H1 (cell line): ENCODE data around the gene DRC3. TPM values are rescaled to one million over a fixed set of nuclear protein-coding genes. Genes with fewer than 3 reads are reported as not detected.

Experiments used
- CTCF ChIA-PET: fragments of 300-600 bp; sonication (Branson Sonifier 250); formaldehyde crosslinking; loops from one replicate; lab custom pipeline; 2021; ENCODE audit not compliant: partially characterized antibody; lab: Charles Lee
- POLR2A ChIA-PET: fragments of 300-600 bp; sonication (Branson Sonifier 250); formaldehyde crosslinking; loops from one replicate; lab custom pipeline; 2021; ENCODE audit warnings: inconsistent platforms; ENCODE audit not compliant: partially characterized antibody; lab: Charles Lee
- DNase-seq, 2 experiments: peaks; one replicate each; pipeline versions ENCODE4 v3.0.0 to v3.0.0-alpha.2; 2010 to 2022; ENCODE audit warnings: low spot score in 2 of 2, low read depth in 1 of 2, mixed read lengths in 1 of 2
- FAIRE-seq: peaks from 2 replicates; lab custom pipeline; 2011; peaks lifted over from hg19 to GRCh38; lab: Jason Lieb, UNC
- H2AFZ ChIP-seq: 2 replicates; pipeline ENCODE4 v1.8.1; 2012; ENCODE audit warnings: low read length, inconsistent platforms
- H2AK5ac ChIP-seq: 2 replicates; pipeline ENCODE4 v1.6.1; 2013; ENCODE audit warnings: low read depth, low read length
- H2BK120ac ChIP-seq: replicated peaks from 2 replicates; pipeline ENCODE3; 2013; ENCODE audit warnings: low read depth, low read length, inconsistent platforms
- H2BK12ac ChIP-seq: 2 replicates; pipeline ENCODE4 v1.6.1; 2013; ENCODE audit warnings: low read depth, low read length
- H2BK15ac ChIP-seq: 2 replicates; pipeline ENCODE4 v1.6.1; 2013; ENCODE audit warnings: low read length
- H2BK20ac ChIP-seq: 2 replicates; pipeline ENCODE4 v1.6.1; 2013; ENCODE audit warnings: low read length
- H2BK5ac ChIP-seq: 2 replicates; pipeline ENCODE4 v1.6.1; 2013; ENCODE audit warnings: low read depth, low read length
- H3K14ac ChIP-seq: 2 replicates; pipeline ENCODE4 v1.6.1; 2013; ENCODE audit warnings: inconsistent platforms; ENCODE audit not compliant: insufficient read length
- H3K18ac ChIP-seq: 2 replicates; pipeline ENCODE4 v1.6.1; 2013; ENCODE audit warnings: low read length; ENCODE audit errors: extremely low read depth
- H3K23ac ChIP-seq: 2 replicates; pipeline ENCODE4 v1.6.1; 2013; ENCODE audit warnings: inconsistent platforms; ENCODE audit not compliant: insufficient read length
- H3K23me2 ChIP-seq: 2 replicates; pipeline ENCODE4 v1.6.1; 2013; ENCODE audit warnings: low read depth, low read length
- H3K27ac ChIP-seq: 2 replicates; pipeline ENCODE4 v1.6.1; 2011; ENCODE audit warnings: low read depth, low read length, inconsistent platforms
- H3K27me3 ChIP-seq, 4 experiments: replicated peaks in 1 of 4; 1 replicate in 1 of 4; 2 replicates in 3 of 4; pipeline versions ENCODE4 v1.6.1 to v1.8.1; 2011 to 2013; ENCODE audit warnings: low read length in 3 of 4, mild to moderate bottlenecking in 3 of 4, inconsistent platforms in 2 of 4, mixed read lengths in 2 of 4, moderate library complexity in 1 of 4; ENCODE audit not compliant: control insufficient read depth in 3 of 4, insufficient read depth in 3 of 4; ENCODE audit errors: extremely low read depth in 1 of 4
- H3K36me3 ChIP-seq, 4 experiments: 2 replicates each; pipeline versions ENCODE4 v1.6.1 to v1.8.1; 2011 to 2013; ENCODE audit warnings: mild to moderate bottlenecking in 4 of 4, low read length in 3 of 4, moderate library complexity in 2 of 4, control low read depth in 1 of 4, inconsistent platforms in 1 of 4; ENCODE audit not compliant: insufficient read depth in 4 of 4, control insufficient read depth in 2 of 4
- H3K4ac ChIP-seq: replicated peaks from 2 replicates; pipeline ENCODE3; 2013; ENCODE audit warnings: low read length, low read depth, mixed read lengths, inconsistent platforms; ENCODE audit not compliant: insufficient read length
- H3K4me1 ChIP-seq, 4 experiments: replicated peaks in 1 of 4; 1 replicate in 1 of 4; 2 replicates in 3 of 4; pipeline versions ENCODE4 v1.6.1 to v1.8.1; 2011 to 2013; ENCODE audit warnings: low read length in 3 of 4, inconsistent platforms in 2 of 4, mixed read lengths in 1 of 4; ENCODE audit not compliant: insufficient read depth in 4 of 4, control insufficient read depth in 3 of 4
- H3K4me2 ChIP-seq, 2 experiments: 2 replicates each; pipeline versions ENCODE4 v1.6.1 to v1.8.1; 2011 to 2013; ENCODE audit warnings: low read depth in 2 of 2, low read length in 2 of 2, control low read depth in 1 of 2, inconsistent platforms in 1 of 2, mild to moderate bottlenecking in 1 of 2; ENCODE audit not compliant: insufficient read depth in 1 of 2
- H3K4me3 ChIP-seq, 4 experiments: fragments of 200-600, 300-600 bp in 1 of 4; sonication (generic), shearing (Covaris generic), sonication (Bioruptor Twin) in 1 of 4; 2 replicates each; pipeline versions ENCODE4 v1.5.1 to v1.8.1; 2011 to 2016; ENCODE audit warnings: low read length in 4 of 4, low read depth in 3 of 4, control low read depth in 2 of 4, inconsistent platforms in 2 of 4, mild to moderate bottlenecking in 2 of 4, mixed read lengths in 1 of 4, moderate library complexity in 1 of 4; ENCODE audit not compliant: insufficient read depth in 2 of 4; ENCODE audit errors: extremely low read depth in 1 of 4
- H3K56ac ChIP-seq: replicated peaks from 2 replicates; pipeline ENCODE3; 2013; ENCODE audit warnings: low read depth, mild to moderate bottlenecking, mixed read lengths, low read length, inconsistent platforms; ENCODE audit not compliant: insufficient read length
- H3K79me1 ChIP-seq: 2 replicates; pipeline ENCODE4 v1.6.1; 2013; ENCODE audit warnings: low read depth, low read length, control low read depth
- H3K79me2 ChIP-seq, 2 experiments: 2 replicates each; pipeline versions ENCODE4 v1.6.1 to v1.8.1; 2012 to 2013; ENCODE audit warnings: low read length in 2 of 2, mild to moderate bottlenecking in 2 of 2, inconsistent platforms in 1 of 2; ENCODE audit not compliant: insufficient read depth in 2 of 2, control insufficient read depth in 1 of 2
- H3K9ac ChIP-seq, 4 experiments: replicated peaks in 1 of 4; 1 replicate in 1 of 4; 2 replicates in 3 of 4; pipeline versions ENCODE4 v1.6.1 to v1.8.1; 2011 to 2013; ENCODE audit warnings: low read depth in 3 of 4, low read length in 3 of 4, control low read depth in 2 of 4, mild to moderate bottlenecking in 2 of 4, moderate library complexity in 2 of 4, inconsistent platforms in 1 of 4; ENCODE audit errors: extremely low read depth in 1 of 4
- H3K9me3 ChIP-seq, 2 experiments: 2 replicates each; pipeline versions ENCODE4 v1.6.1 to v1.8.1; 2012 to 2013; ENCODE audit warnings: mild to moderate bottlenecking in 2 of 2, moderate library complexity in 2 of 2, control low read depth in 1 of 2, inconsistent platforms in 1 of 2, low read depth in 1 of 2, low read length in 1 of 2, mixed read lengths in 1 of 2; ENCODE audit not compliant: insufficient read depth in 2 of 2
- H4K20me1 ChIP-seq, 2 experiments: replicated peaks in 1 of 2; 2 replicates each; pipeline versions ENCODE3 to v1.8.1; 2011 to 2013; ENCODE audit warnings: inconsistent platforms in 2 of 2, low read length in 2 of 2, mild to moderate bottlenecking in 1 of 2; ENCODE audit not compliant: insufficient read depth in 2 of 2, control insufficient read depth in 1 of 2
- H4K5ac ChIP-seq: 2 replicates; pipeline ENCODE4 v1.6.1; 2013; ENCODE audit warnings: low read length, low read depth, mixed read lengths, inconsistent platforms; ENCODE audit not compliant: insufficient read length
- H4K8ac ChIP-seq: 2 replicates; pipeline ENCODE4 v1.8.0; 2013; ENCODE audit warnings: mild to moderate bottlenecking, moderate library complexity, low read length, inconsistent platforms; ENCODE audit not compliant: insufficient read depth; ENCODE audit errors: extremely low read depth
- H4K91ac ChIP-seq: replicated peaks from 2 replicates; pipeline ENCODE3; 2013; ENCODE audit warnings: low read length, mixed read lengths, inconsistent platforms; ENCODE audit not compliant: insufficient read length
- CTCF ChIP-seq, 3 experiments: IDR thresholded peaks; 1 replicate in 2 of 3; 2 replicates in 1 of 3; pipeline versions ENCODE4 v1.5.1 to v1.6.1; 2011; ENCODE audit warnings: low read length in 3 of 3, mild to moderate bottlenecking in 3 of 3, inconsistent platforms in 2 of 3, low read depth in 1 of 3, moderate library complexity in 1 of 3; ENCODE audit not compliant: insufficient read depth in 1 of 3; ENCODE audit errors: control extremely low read depth in 1 of 3
- SIX5 ChIP-seq: IDR thresholded peaks from 2 replicates; pipeline ENCODE4 v1.6.1; 2011; ENCODE audit warnings: mild to moderate bottlenecking, low read depth, low read length
- WGBS, 2 experiments: shearing (Covaris generic) in 1 of 2; methylation state at CpG; one replicate each; pipeline versions ENCODE4 v1.1.6 to v1.1.7; 2013 to 2015; ENCODE audit warnings: low lambda C conversion rate in 2 of 2, mixed read lengths in 2 of 2, inconsistent platforms in 1 of 2, low coverage in 1 of 2, missing lambda C conversion rate in 1 of 2; ENCODE audit not compliant: insufficient replicate concordance in 2 of 2, insufficient coverage in 1 of 2, insufficient read length in 1 of 2; ENCODE audit errors: extremely low coverage in 1 of 2, missing lambda C conversion rate in 1 of 2; 5-methylcytosine and 5-hydroxymethylcytosine counted together
- polyA plus RNA-seq, 7 experiments: library from polyadenylated mRNA; depleted of rRNA in 3 of 7; stranded (reverse) in 5 of 7; unstranded in 2 of 7; fragments of >200 nt in 5 of 7; fragments of 200-250 nt in 2 of 7; gene quantifications; 1 replicate in 5 of 7; 2 replicates in 1 of 7; 4 replicates in 1 of 7; pipeline versions ENCODE4 v1.2.1 to v1.2.3, GENCODE V29; 2011 to 2013; ENCODE audit warnings: missing spikeins in 2 of 7, mixed read lengths in 2 of 7
- total RNA-seq: library from RNA; stranded (reverse); fragmentation: NEBNext Ultra II Directional; extraction: Animal tissue kit (Norgen Biotek cat#: 25700); gene quantifications from 2 replicates; pipeline ENCODE4 v1.2.1, GENCODE V29; 2021

The DRC3 gene
- total and polyA plus RNA-seq, 2 of the 8 experiments (the other 6 are each of a cell fraction or from before 2014, with no cell fraction given): 0.59 TPM; not detected in 1

- no peak for FAIRE-seq
- H3K56ac ChIP-seq: no peak overlapping the region
- H3K79me2 ChIP-seq: no peaks in the 10 kb centered on the region
- no peak overlapping the region for H4K5ac ChIP-seq
- no peak overlapping the region for H2BK20ac ChIP-seq
- no peak overlapping the region for H2AK5ac ChIP-seq
- peaks cover 0 to 16% (median 6%) of the 10 kb centered on the region in 4 experiments; a peak in 5 of 8 replicates for H3K36me3 ChIP-seq
- H3K79me1 ChIP-seq: no peaks in the 10 kb centered on the region
- H3K4me3 ChIP-seq: no peak overlapping the region
- H3K14ac ChIP-seq: no peak overlapping the region
- no peak overlapping the region for H4K91ac ChIP-seq
- no peak overlapping the region for H3K27ac ChIP-seq
- no peak overlapping the region for H2AFZ ChIP-seq
- H2BK12ac ChIP-seq: no peak overlapping the region
- H2BK5ac ChIP-seq: no peak overlapping the region
- H2BK120ac ChIP-seq: no peak overlapping the region
- H3K23ac ChIP-seq: no peak overlapping the region
- no peak overlapping the region for H2BK15ac ChIP-seq
- POLR2A ChIA-PET: interaction anchor here (1.4 kb wide), 1 partner anchor 11 kb away, joined by 4 read pairs; no protein-coding TSS in a partner anchor
- H3K23me2 ChIP-seq: no peaks in the 10 kb centered on the region
- no peaks in the 10 kb centered on the region for H3K9me3 ChIP-seq
- H3K18ac ChIP-seq: no peak overlapping the region
- H4K8ac ChIP-seq: no peak overlapping the region
- no peaks in the 10 kb centered on the region for H3K4me1 ChIP-seq
- H4K20me1 ChIP-seq: peaks cover 0 to 2% of the 10 kb centered on the region in 2 experiments
- no peak for DNase-seq
- H3K27me3 ChIP-seq: no peaks in the 10 kb centered on the region
- 75% methylated on average over 3 of the region's 3 CpGs; no CpG with 5 or more reads in 1 of the 2 experiments for WGBS, 2 experiments
- TF ChIP-seq SIX5 (no peak), CTCF (IDR thresholded peaks at IDR 0.05; ENCODE audit: control extremely low read depth in 1 of 3, insufficient read depth in 1 of 3, low read depth in 1 of 3, low read length in 3 of 3) (peak in 1 of 3 experiments; percentile 13; a peak in 1 of 4 replicates)
- H3K9ac ChIP-seq: no peak overlapping the region
- CTCF ChIA-PET: no interaction called here
- H3K4ac ChIP-seq: no peak overlapping the region
- no peak overlapping the region for H3K4me2 ChIP-seq
Measured at GRCh38 chr17:18056214-18056613, 83.6 kb downstream of the DRC3 start.
